OCI-LY3 (cell line): ENCODE measurements around the gene S100A4.

ENCODE experiments used
- H2AFZ ChIP-seq: fragments of 200-600, 300-600 bp; shearing (Covaris generic); 2 replicates; pipeline ENCODE4 v1.6.0; 2014; ENCODE audit warnings: antibody characterized with exemption, low read depth, low read length
- H3K27ac ChIP-seq: fragments of 200-600, 300-600 bp; sonication (generic); 2 replicates; pipeline ENCODE4 v1.5.1; 2014; ENCODE audit warnings: mild to moderate bottlenecking, low read length, moderate library complexity, mixed read lengths
- H3K27me3 ChIP-seq: fragments of 200-600, 300-600 bp; sonication (generic); 2 replicates; pipeline ENCODE4 v1.6.1; 2014; ENCODE audit warnings: low read depth, low read length, mixed read lengths
- H3K36me3 ChIP-seq: fragments of 200-600, 300-600 bp; sonication (generic); replicated peaks from 2 replicates; pipeline ENCODE3; 2014; ENCODE audit warnings: low read depth, low read length, mixed read lengths
- H3K4me1 ChIP-seq: fragments of 300-600, 200-600 bp; sonication (generic); 2 replicates; pipeline ENCODE4 v1.6.1; 2014; ENCODE audit warnings: low read length, mixed read lengths
- H3K4me2 ChIP-seq: fragments of 200-600, 300-600 bp; sonication (generic); 2 replicates; pipeline ENCODE4 v1.6.1; 2014; ENCODE audit warnings: low read length, mixed read lengths
- H3K4me3 ChIP-seq: fragments of 300-600, 200-600 bp; sonication (generic); 2 replicates; pipeline ENCODE4 v1.5.1; 2014; ENCODE audit warnings: antibody characterized with exemption, mild to moderate bottlenecking, low read length, moderate library complexity
- H3K79me2 ChIP-seq: fragments of 300-600, 200-600 bp; shearing (Covaris generic); 2 replicates; pipeline ENCODE4 v1.6.1; 2014; ENCODE audit warnings: mild to moderate bottlenecking, low read length, mixed read lengths
- H3K9ac ChIP-seq: fragments of 300-600, 200-600 bp; shearing (Covaris generic); 2 replicates; pipeline ENCODE4 v1.6.0; 2014; ENCODE audit warnings: mild to moderate bottlenecking, low read length, moderate library complexity
- H3K9me3 ChIP-seq: fragments of 200-600, 300-600 bp; shearing (Covaris generic); 2 replicates; pipeline ENCODE4 v1.6.1; 2014; ENCODE audit warnings: low read length, mixed read lengths; ENCODE audit not compliant: insufficient read depth
- H4K20me1 ChIP-seq: fragments of 200-600, 300-600 bp; sonication (generic); 2 replicates; pipeline ENCODE4 v1.6.1; 2016; ENCODE audit warnings: low read length, mixed read lengths; ENCODE audit not compliant: insufficient read depth
- CTCF ChIP-seq: fragments of 200-600, 300-600 bp; sonication (generic); IDR thresholded peaks from 2 replicates; pipeline ENCODE4 v1.5.1; 2014; ENCODE audit warnings: antibody characterized with exemption, low read length, low read depth
- EZH2phosphoT487 ChIP-seq: fragments of 200-600 bp; shearing (Covaris generic); IDR thresholded peaks from 2 replicates; pipeline ENCODE4 v1.6.1; 2018; ENCODE audit warnings: antibody characterized with exemption, mixed run types, low read depth

Gene S100A4

GRCh38 chr1:153506831-153507413 is 38.7 kb downstream of the S100A4 start:
- no peak overlapping the region for H3K4me2 ChIP-seq

DNA sequence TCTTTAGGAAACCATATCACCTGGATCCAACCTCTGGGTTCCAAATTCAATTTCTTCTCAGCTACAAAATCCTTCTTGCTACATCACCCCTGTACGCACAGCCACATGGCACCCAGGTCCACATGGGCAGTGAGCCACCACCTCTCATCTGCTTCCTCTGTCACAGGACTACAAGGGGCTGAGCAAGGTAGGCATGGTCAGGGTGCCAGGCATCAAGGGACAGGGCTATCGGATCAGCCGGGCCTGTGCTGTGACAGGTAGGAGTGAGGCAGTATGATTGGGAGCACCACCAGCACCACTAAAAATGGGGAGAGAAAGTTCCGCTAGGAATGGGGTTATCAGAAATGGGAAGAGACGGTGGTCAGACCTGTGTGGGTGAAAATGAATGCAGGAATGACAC is 39.2 kb downstream of the S100A4 start:
- Histone ChIP-seq H4K20me1 (no peaks in the 10 kb centered on the region), H2AFZ (no peak overlapping the region), H3K4me1 (peaks cover 10% of the 10 kb centered on the region), H3K27ac (no peak overlapping the region), H3K4me3 (no peak overlapping the region), H3K36me3 (no peaks in the 10 kb centered on the region), H3K9ac (no peak overlapping the region), H3K4me2 (no peak overlapping the region), H3K9me3 (no peaks in the 10 kb centered on the region), H3K27me3 (0 out of 2 replicates have a peak, but pooled peaks cover 3% of the 10 kb centered on the region), H3K79me2 (no peaks in the 10 kb centered on the region)
- TF ChIP-seq EZH2phosphoT487 (no peak), CTCF (no peak)

More at GRCh38 chr1:153506831-153507413, 38.7 kb downstream of the S100A4 start:
- no peaks in the 10 kb centered on the region for H3K36me3 ChIP-seq
- H3K9me3 ChIP-seq: no peaks in the 10 kb centered on the region
- H3K9ac ChIP-seq: no peak overlapping the region
- H3K4me3 ChIP-seq: no peak overlapping the region
- no peaks in the 10 kb centered on the region for H4K20me1 ChIP-seq
- H3K4me1 ChIP-seq: peaks cover 11% of the 10 kb centered on the region
- H2AFZ ChIP-seq: no peak overlapping the region
- H3K27me3 ChIP-seq: 0 out of 2 replicates have a peak, but pooled peaks cover 3% of the 10 kb centered on the region
- TF ChIP-seq CTCF (no peak), EZH2phosphoT487 (no peak)
- no peaks in the 10 kb centered on the region for H3K79me2 ChIP-seq
- no peak overlapping the region for H3K27ac ChIP-seq

GRCh38 chr1:153505576-153505975 is 40.0 kb downstream of the S100A4 start:
- TF ChIP-seq CTCF (no peak), EZH2phosphoT487 (no peak)
- Histone ChIP-seq H3K27ac (no peak overlapping the region), H3K9ac (no peak overlapping the region), H2AFZ (no peak overlapping the region), H3K9me3 (no peaks in the 10 kb centered on the region), H3K4me2 (no peak overlapping the region), H3K36me3 (no peaks in the 10 kb centered on the region), H3K79me2 (no peaks in the 10 kb centered on the region), H3K27me3 (0 out of 2 replicates have a peak, but pooled peaks cover 3% of the 10 kb centered on the region), H3K4me1 (0 out of 2 replicates have a peak, but pooled peaks cover 2% of the 10 kb centered on the region), H4K20me1 (no peaks in the 10 kb centered on the region), H3K4me3 (no peak overlapping the region)

- no peak overlapping the region for H3K4me2 ChIP-seq
- H3K9ac ChIP-seq: no peak overlapping the region
- H2AFZ ChIP-seq: no peak overlapping the region
- H3K36me3 ChIP-seq: no peaks in the 10 kb centered on the region
- H3K4me1 ChIP-seq: no peaks in the 10 kb centered on the region
- no peaks in the 10 kb centered on the region for H4K20me1 ChIP-seq
- H3K9me3 ChIP-seq: no peaks in the 10 kb centered on the region
- peaks cover 18% of the 10 kb centered on the region; the same call in 1 of the 2 replicates for H3K27me3 ChIP-seq
- no peaks in the 10 kb centered on the region for H3K79me2 ChIP-seq
- no peak overlapping the region for H3K27ac ChIP-seq
- TF ChIP-seq CTCF (no peak), EZH2phosphoT487 (no peak)
- H3K4me3 ChIP-seq: no peak overlapping the region
Measured at GRCh38 chr1:153503766-153504165, 41.8 kb downstream of the S100A4 start.
